BE2C (cell line): ENCODE data around the gene AZGP1.
"Not testable (repeated sequence)": the region's sequence is repeated elsewhere in the genome, so short reads cannot be mapped to it uniquely, and the experiment has no call there.

ENCODE experiments used
- DNase-seq: peaks from one replicate; pipeline ENCODE4 v3.0.0-alpha.2; 2020
- H3K27me3 ChIP-seq: fragments of 250-450 bp; sonication (Bioruptor Pico); 2 replicates; pipeline ENCODE4 v1.5.1; 2020; ENCODE audit warnings: mild to moderate bottlenecking
- H3K36me3 ChIP-seq: fragments of 250-450 bp; sonication (Bioruptor Pico); 2 replicates; pipeline ENCODE4 v1.5.1; 2020; ENCODE audit warnings: mild to moderate bottlenecking
- H3K4me1 ChIP-seq: fragments of 250-450 bp; sonication (Bioruptor Pico); 2 replicates; pipeline ENCODE4 v1.5.1; 2020
- H3K4me3 ChIP-seq: 2 replicates; pipeline ENCODE4 v1.5.1; 2011; ENCODE audit warnings: low read depth, low read length
- H3K9me3 ChIP-seq: fragments of 250-450 bp; sonication (Bioruptor Pico); 2 replicates; pipeline ENCODE4 v1.5.1; 2020
- TF ChIP-seq, protein P1 (sequence below): IDR thresholded peaks from 2 replicates; pipeline ENCODE4 v1.5.1; 2012; ENCODE audit warnings: mild to moderate bottlenecking, low read depth, low read length

Gene AZGP1

DNA sequence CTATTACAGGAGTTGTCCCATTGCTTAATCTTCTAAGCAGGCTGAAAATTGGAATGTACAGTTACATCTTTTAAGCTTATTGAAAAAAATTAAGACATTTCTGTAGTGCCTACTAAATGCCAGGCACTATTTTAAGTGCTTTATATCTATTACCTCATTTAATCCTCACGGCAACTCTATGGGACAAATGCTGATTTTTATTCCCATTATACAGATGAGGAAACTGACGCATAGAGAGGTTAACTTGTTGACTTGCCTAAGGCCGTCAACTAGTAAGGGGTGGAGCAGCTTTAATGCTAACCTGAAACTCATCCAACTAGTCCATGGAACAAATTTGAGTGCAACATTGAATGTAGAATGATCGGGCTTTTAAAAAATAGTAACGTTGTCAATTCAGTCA is 42.0 kb upstream of the AZGP1 start:
- DNase-seq, result no peak
- H3K4me3 ChIP-seq, result no peak overlapping the region
- H3K27me3 ChIP-seq, result peaks cover 1% of the 10 kb centered on the region
- peaks cover 25% of the 10 kb centered on the region; the same call in 1 of the 2 replicates for H3K36me3 ChIP-seq
- peaks cover 4% of the 10 kb centered on the region for H3K4me1 ChIP-seq
- H3K9me3 ChIP-seq, result no peaks in the 10 kb centered on the region
- TF ChIP-seq, protein P1, sequence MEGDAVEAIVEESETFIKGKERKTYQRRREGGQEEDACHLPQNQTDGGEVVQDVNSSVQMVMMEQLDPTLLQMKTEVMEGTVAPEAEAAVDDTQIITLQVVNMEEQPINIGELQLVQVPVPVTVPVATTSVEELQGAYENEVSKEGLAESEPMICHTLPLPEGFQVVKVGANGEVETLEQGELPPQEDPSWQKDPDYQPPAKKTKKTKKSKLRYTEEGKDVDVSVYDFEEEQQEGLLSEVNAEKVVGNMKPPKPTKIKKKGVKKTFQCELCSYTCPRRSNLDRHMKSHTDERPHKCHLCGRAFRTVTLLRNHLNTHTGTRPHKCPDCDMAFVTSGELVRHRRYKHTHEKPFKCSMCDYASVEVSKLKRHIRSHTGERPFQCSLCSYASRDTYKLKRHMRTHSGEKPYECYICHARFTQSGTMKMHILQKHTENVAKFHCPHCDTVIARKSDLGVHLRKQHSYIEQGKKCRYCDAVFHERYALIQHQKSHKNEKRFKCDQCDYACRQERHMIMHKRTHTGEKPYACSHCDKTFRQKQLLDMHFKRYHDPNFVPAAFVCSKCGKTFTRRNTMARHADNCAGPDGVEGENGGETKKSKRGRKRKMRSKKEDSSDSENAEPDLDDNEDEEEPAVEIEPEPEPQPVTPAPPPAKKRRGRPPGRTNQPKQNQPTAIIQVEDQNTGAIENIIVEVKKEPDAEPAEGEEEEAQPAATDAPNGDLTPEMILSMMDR, result no peak

DNA sequence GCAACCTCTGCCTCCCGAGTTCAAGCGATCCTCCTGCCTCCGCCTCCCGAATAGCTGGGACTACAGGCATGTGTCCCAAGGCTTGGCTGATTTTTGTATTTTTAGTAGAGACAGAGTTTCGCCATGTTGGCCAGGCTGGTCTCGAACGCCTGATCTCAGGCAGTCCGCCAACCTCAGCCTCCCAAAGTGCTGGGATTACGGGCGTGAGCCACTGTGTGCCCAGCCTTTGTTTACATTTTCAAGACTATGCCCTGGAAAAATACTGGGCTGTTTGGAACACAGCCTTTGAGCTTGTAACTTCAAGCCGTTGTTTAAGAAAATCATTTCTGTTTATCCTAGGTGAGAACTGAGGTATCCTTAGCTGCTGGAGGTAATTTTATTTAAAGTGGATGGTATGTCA is 41.5 kb upstream of the AZGP1 start:
- Histone ChIP-seq H3K36me3 (peaks cover 23% of the 10 kb centered on the region; the same call in 1 of the 2 replicates), H3K4me3 (no peak overlapping the region), H3K27me3 (peaks cover 7% of the 10 kb centered on the region), H3K9me3 (no peaks in the 10 kb centered on the region), H3K4me1 (peaks cover 4% of the 10 kb centered on the region)
- TF ChIP-seq, protein P1, result no peak
- no peak for DNase-seq

DNA sequence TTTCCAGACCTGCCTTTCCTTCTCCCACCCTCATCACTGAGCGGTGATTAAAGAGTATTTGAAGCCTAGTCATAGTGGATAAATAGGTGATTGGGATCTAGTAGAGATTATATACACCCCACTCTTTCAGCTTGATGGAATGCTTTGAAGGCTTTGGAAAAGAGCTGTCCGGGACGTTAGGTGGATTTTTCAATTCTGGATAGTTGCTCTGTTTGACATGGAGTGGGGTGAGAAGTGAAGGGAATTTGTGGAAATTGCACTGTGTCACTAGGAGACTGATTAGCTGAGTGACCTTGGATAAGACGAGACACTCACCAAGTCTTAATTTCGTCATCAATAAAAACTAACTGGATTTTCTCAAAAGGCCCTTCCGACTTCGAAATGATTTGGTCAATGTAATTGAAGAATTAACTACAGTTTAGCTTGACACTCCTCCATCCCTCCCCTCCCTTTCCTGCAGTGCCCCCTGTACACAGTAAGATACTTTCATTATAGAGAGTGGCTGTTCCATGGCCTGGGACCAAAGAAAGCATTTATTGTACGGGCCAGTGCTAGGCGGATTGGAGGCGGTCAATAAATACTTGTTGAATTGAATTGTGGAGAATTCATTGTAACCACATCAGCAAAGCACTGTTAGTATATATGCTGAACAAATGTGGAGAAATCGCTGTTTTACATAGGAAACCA is 40.5 kb upstream of the AZGP1 start:
- H3K36me3 ChIP-seq, result peaks cover 20% of the 10 kb centered on the region; the same call in 1 of the 2 replicates
- TF ChIP-seq, protein P1, result no peak; the same call in 1 of the 2 replicates
- peaks cover 15% of the 10 kb centered on the region for H3K27me3 ChIP-seq
- H3K4me3 ChIP-seq, result peak overlapping the region; percentile 97
- no peaks in the 10 kb centered on the region for H3K9me3 ChIP-seq
- DNase-seq, result no peak
- H3K4me1 ChIP-seq, result peaks cover 4% of the 10 kb centered on the region

DNA sequence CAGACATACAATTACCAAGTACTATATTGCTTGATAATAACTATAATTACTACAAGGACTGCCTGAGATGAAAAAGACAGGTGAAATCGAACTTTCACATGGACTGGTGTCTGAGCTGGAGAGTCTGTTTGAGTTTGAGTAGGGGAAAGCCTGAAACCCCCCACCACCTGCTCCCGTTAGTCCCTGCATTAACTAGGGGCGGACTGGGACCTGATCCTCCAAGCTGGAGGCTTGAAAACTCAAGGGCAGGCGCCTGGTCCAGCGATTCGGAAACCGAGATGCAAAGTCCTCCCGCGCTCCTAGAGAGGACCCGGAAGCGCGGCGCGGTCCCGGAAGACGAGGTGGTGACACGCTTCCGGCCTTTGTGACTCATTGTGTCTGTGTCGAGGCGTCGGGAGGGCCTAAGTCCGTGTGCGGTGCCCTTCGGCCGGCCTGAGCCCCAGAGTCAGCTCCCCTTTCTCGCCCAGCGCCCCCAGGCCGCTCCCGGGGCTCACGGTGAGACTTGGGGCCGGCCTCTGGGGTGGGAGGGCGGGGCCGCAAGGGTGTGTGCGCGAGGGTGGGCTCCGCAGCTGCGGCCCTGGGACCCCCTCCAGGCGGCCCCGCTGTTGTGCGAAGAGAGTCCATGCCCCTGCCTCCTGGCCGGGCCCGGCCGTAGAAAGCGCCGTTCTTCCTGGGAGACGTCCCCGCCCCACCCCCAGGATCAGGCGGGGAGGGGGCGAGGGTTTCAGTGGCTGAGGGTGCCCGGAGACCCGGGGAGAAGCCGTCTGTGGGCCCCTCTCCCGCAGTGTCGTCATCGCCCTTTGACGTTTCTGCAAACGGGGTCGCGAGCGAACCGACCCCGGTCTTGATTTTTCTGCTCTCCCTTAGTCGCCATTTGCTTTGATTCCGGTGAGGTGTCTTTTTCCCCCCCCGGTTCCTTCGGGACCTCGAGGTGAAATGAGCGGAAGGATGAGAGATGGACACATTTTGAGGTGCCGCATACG is 39.7 kb upstream of the AZGP1 start, which contains the start of gene ZKSCAN1:
Gene ZKSCAN1, plus strand, starts transcription at position 365 of the 983 bp plus-strand sequence. CDS start 7,911 bp downstream, outside the sequence.
- Histone ChIP-seq H3K9me3 (no peaks in the 10 kb centered on the region), H3K4me1 (peaks cover 4% of the 10 kb centered on the region), H3K36me3 (peaks cover 20% of the 10 kb centered on the region; the same call in 1 of the 2 replicates), H3K4me3 (peak within 1 kb of the TSS; percentile 97), H3K27me3 (peaks cover 17% of the 10 kb centered on the region)
- DNase-seq, result peak; percentile 91
- TF ChIP-seq, protein P1, result no peak

DNA sequence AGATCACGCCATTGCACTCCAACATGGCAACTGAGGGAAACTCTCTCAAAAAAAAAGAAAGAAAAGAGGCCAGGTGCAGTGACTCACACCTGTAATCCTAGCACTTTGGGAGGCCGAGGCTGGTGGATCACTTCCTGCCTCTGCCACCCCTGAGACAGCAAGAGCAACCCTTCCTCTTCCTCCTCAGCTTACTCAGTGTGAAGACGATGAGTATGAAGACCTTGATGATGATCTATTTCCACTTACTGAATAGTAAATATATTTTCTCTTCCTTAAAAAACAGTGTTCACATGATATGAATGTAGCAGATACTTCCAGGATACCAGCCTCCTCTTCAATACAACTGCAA is 37.5 kb upstream of the AZGP1 start:
- Histone ChIP-seq H3K4me3 (no peak overlapping the region), H3K4me1 (peaks cover 4% of the 10 kb centered on the region), H3K9me3 (no peaks in the 10 kb centered on the region), H3K36me3 (peaks cover 8% of the 10 kb centered on the region; the same call in 1 of the 2 replicates), H3K27me3 (peaks cover 21% of the 10 kb centered on the region)
- no peak for DNase-seq
- TF ChIP-seq, protein P1, result no peak

DNA sequence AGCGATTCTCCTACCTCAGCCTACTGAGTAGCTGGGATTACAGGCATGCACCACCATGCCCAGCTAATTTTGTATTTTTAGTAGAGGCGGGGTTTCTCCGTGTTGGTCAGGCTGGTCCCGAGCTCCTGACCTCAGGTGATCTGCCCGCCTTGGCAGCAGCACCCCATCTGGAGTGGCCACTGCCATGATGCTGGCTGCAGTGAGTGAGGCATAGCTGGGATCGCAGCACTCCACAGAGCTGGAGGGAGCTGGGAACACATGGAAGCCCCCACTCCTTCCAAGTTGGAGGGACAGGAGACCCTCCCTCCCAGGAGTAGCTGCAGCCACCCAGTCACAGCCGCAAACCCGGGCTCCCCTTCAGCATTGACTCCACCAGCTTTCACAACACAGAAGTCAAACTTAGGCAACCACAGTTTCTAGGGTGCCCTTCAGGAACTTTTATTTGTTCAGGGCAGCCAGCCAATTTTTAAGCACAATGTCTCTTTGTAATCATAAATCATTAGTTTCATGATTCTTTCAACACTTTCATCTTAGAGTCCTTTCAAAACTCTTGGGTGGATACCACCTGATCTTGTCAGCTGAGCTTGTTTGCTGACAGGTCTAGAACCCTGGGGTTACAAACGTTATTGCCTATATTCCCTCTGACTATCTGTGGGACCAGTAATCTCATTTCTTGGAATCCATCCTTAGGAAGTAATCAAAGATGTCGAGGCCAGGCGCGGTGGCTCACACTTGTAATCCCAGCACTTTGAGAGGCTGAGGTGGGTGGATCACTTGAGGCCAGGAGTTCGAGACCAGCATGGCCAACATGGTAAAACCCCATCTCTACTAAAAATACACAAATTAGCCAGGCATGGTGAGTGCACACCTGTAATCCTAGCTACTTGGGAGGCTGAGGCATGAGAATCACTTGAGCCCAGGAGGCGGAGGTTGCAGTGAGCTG is 36.8 kb upstream of the AZGP1 start:
- H3K4me3 ChIP-seq, H3K9me3 ChIP-seq, H3K4me1 ChIP-seq, DNase-seq, H3K36me3 ChIP-seq: not testable (repeated sequence)
- H3K27me3 ChIP-seq, result peaks cover 21% of the 10 kb centered on the region
